Iris pigment epithelial cell (primary cell): ENCODE measurements around the gene ARHGEF39.

Experiments
- DNase-seq: peaks from one replicate; pipeline ENCODE4 v3.0.0-alpha.2; 2011; ENCODE audit warnings: low read depth

Gene ARHGEF39

DNA sequence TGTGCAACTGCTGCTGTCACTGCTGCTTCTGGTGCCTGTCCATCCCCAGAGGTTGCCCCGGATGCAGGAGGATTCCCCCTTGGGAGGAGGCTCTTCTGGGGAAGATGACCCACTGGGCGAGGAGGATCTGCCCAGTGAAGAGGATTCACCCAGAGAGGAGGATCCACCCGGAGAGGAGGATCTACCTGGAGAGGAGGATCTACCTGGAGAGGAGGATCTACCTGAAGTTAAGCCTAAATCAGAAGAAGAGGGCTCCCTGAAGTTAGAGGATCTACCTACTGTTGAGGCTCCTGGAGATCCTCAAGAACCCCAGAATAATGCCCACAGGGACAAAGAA lies 9.0 kb upstream of the ARHGEF39 start:
- no peak for DNase-seq

DNA sequence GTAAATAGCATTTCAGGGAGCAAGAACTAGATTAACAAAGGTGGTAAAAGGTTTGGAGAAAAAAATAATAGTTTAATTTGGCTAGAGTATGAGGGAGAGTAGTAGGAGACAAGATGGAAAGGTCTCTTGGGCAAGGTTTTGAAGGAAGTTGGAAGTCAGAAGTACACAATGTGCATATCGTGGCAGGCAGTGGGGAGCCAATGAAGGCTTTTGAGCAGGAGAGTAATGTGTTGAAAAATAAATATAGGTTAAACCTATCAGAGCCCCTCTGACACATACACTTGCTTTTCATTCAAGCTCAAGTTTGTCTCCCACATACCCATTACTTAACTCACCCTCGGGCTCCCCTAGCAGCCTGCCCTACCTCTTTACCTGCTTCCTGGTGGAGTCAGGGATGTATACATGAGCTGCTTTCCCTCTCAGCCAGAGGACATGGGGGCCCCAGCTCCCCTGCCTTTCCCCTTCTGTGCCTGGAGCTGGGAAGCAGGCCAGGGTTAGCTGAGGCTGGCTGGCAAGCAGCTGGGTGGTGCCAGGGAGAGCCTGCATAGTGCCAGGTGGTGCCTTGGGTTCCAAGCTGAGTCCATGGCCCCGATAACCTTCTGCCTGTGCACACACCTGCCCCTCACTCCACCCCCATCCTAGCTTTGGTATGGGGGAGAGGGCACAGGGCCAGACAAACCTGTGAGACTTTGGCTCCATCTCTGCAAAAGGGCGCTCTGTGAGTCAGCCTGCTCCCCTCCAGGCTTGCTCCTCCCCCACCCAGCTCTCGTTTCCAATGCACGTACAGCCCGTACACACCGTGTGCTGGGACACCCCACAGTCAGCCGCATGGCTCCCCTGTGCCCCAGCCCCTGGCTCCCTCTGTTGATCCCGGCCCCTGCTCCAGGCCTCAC lies 8.4 kb upstream of the ARHGEF39 start, which contains the start of gene CA9:
CA9 (plus strand) TSS at position 797 of the 893 bp plus-strand sequence; CDS start at position 829, 32 bp downstream.
- no peak for DNase-seq

DNA sequence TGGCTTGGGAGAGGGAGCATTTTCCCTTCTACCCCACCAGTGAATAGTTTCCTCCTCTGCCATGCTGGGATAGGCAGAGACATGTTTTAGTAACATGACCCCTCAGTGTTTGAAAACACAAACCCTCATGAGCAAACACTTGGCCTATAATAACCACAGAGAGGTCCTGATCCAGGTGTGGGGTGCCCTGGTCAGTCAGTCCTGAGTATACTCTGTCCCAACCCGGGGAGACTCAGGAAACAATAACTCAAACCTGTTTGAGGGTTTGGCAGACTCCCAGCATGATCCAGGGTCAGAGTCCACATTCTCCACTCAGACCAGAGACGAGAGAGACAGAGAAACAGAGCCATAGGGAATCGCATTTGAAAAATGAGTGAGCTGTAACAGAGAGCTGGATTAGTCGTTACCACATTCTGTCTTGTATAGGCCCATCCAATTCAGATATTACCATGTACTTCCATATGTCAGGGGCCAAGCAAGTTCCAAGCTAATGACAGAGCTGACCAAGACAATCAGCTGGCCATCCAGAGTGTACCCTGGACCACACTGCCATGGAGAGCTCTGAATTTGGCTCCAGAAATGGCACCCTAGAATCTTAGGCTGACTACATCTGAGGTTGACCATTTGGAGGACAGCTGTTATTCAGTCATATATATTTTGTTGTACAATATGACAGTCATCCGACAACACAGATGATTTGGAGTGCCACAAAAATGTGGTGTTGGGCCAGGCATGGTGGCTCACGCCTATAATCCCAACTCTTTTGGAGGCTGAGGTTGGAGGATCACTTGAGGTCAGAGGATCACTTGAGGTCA lies 4.5 kb upstream of the ARHGEF39 start:
- DNase-seq: peak; percentile 64

DNA sequence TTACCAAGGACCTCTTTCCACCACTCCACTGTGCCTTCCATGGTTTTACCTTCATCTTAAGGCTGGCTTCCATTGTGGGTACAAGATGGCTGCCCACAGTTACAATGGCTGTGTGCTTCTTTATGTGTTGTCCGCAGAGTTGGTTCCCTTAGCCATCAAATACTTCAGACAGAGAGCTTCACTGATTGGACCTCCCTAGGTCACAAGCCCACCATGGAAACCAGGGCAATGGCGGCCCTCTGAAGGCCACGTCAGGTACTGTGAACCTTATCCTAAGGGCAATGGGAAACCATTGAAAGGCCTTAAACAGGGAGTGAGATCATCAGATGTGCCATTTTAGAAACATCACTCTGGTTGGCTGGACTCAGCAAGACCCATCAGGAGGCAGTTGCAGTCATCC lies 2.9 kb upstream of the ARHGEF39 start:
- no peak for DNase-seq

DNA sequence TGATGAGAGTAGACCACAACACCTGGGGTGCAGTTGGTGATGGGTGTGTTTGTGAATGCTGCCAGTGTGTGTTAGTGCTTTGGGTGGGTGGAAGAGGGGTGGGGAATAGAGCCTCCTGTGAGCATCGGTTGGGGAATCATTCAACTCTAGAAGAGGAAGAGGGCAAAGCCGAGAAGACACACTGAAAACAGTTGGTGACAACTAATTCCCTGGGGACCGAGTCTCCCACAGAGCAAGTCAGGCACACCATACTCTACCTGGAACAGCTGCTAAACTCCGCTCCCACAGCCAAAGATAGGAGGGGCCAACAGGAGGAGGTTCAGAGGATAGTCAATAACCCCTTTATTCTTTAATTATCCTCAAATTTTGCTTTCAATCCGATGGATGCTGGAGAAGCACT lies 1.6 kb upstream of the ARHGEF39 start:
- no peak for DNase-seq

DNA sequence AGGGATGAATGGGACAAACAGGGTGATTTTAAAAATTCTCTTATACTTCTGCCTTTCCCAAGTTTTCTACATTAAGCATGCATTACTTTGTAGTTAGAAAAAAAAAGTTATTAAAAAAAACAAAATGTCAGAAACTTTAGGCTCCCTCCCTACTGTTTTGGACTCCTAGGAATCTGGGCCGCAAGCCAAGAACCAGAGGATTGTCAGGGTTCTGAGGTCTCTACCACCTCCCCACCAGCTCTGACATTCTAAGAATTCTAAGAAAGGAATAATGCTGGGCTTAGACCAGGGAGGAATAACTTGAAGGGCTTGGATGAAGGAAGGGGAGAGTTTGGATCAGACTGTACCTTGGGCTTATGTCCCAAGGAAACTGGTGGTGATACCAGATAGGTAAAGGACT lies 1.1 kb upstream of the ARHGEF39 start:
- DNase-seq: no peak

DNA sequence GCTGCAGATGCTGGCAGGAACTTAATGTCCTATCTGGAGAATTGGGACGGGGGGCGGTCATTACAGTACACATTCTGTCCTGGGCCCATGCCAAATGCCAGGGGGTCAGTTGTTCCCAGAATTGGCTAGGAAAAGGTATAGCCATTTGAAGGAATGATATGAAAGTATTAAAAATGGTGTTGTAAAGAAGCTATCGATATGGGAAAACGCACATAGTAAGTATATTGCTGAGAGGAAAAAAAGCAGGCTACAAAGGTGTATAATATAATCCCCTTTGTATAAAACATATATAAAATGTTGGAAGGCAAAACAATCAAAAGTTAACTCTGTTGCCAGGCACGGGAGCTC lies 450 bp upstream of the ARHGEF39 start:
- DNase-seq: no peak

DNA sequence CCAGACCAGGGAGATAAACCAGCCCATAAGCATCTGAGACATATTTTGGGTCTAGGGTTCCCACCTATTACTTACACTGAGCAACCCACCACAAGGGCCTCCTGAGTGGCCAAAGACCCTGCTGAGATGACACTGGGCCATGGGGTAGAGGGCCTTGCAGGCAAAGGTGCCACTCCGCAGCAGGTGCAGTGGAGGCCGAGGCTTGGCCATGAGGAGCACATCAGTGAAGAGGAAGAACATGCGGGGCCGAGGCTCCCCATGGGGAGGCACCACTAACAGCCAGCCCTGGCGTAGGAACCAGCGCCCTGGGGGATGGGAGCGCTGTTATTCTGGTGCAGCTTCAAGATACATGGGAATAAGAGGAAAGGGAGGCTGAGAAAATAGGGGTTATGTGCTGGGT lies 2.6 kb downstream of the ARHGEF39 start:
- no peak for DNase-seq

DNA sequence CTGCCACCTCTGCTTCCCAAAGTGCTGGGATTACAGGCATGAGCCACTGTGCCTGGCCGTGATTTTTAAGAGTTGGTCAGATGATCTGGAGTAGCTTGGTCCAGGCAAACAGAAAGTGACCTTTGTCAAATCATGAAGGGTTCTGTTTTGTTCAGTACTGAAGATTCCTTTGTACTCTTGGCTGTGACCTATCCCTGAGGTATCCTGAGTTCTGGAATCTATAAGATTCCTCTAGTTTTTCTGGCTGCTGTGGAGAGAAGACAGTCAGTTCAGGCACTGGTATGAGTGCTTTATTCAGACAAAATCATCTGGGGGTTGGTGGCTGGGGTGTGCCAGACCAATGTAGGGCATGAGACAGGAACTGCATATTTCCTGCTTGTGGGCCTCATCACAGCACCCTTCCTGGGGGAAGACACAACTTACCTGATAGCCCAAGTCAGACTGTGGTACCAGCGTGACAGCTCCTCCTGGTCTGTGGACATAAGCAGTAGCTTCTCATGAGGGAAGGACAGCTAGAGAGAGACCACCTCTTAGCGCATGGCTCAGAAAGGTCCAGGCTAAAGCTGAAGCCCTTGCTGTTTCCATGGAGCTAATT lies 3.1 kb downstream of the ARHGEF39 start:
- no peak for DNase-seq

DNA sequence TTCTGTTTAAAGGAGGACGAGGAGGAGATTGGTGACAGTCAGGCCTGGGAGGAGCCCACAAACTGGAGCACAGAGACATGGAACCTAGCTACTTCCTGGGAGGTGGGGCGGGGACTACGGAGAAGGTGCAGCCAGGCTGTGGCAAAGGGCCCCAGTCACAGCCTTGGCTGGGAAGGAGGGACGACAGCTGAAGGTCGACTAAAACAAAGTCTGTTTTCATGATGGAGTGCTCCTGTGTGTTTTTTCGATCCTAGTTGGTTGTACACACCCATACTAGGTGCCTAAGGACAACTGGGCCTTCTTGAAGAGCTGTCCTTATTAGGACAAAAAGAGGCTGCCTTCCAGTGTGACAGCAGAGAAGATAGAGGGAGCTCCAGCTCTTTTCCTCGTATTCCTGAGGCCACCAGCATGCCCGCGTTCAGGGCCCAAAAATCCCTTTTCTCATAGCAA lies 4.0 kb downstream of the ARHGEF39 start:
- peak; percentile 44 for DNase-seq

DNA sequence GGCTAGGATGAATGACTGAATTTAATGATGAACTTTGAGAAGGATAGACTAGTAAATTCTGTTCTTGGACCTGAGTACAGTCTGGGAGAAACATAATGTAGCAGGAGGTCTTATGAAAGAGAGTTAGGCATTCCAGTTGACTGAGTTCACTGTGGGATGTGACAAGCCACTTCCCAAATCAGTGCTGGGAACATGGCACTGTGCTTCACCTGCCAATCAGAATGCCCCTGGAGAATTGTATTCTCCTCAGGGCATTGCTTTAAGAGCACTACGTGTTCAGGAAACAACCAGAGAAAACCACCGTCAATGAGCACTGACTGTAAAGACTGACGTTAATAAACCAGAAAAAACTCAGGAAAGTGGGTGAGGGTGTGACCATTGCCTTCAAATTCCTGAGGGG lies 5.7 kb downstream of the ARHGEF39 start:
- peak; percentile 31 for DNase-seq

DNA sequence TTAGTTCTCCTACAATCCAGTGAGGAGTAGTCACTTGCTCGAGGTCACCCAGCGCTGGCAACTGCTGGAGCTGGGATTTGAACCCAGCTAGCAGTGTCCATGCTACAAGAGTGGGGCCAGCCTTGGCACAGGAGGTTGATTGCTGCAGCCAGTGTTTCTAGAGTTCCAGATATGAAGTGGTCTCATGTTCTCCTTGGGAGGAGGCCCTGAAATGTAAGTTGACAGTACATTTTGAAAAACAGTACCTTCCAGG lies 6.1 kb downstream of the ARHGEF39 start:
- peak; percentile 61 for DNase-seq

DNA sequence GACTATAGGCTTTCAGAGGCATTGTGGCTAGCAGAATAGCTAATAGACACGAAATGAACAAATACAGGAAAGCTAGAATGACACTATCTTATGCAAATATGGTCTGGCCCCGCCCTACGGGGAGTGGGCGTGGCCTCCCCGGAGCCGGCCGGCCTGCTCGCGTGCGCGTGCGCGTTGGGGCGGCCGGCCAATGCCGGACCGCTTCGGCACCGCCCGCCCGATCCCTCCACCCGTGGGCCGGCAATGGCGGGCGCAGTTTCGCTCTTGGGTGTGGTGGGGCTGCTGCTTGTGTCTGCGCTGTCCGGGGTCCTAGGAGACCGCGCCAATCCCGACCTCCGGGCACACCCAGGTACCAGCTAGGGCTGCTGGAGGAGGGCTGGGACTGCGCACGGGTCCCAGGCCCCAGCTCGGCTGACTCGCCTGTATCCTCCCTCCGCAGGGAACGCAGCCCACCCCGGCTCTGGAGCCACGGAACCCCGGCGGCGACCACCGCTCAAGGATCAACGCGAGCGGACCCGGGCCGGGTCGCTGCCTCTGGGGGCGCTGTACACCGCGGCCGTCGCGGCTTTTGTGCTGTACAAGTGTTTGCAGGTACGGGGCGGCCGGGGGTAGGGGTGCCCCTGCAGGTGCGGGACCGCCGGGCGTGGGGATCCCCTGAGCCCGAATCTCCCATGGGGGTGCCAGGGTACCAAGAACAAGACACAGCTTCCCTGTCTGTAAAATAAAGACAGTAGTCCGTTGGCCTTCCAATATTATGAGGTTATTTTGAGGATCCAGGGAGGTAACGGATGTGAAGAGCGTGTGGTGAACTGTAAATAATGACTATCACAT lies 6.6 kb downstream of the ARHGEF39 start, which contains the start of gene CCDC107:
CCDC107 (plus strand) TSS at position 156 of the 831 bp plus-strand sequence; CDS start at position 244, 88 bp downstream.
- peak; percentile 70 for DNase-seq

DNA sequence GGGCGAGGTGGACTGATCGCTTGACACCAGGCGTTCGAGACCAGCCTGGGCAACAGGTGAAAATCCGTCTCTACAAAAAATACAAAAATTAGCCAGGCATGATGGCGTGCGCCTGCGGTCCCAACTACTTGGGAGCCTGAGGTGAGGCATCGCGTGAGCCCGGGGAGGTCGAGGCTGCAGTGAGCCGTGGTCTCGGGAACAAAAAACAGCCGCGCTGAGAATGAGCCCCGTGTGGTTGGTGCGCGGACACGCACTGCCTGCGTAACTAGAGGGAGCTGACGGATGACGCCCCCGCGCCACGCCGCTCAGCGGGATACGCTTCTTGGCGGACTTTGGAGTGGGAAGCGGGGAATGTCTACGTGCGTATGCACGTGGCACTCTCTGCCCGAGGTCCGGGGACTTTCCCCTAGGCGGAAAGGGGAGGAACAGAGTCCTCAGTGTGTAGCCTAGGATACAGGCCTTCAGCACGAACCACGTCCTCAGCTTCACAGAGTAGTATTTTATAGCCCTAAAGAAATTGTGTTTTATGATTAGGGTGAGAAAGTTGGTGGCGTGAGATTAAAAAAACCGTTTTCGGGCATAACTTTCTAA lies 7.4 kb downstream of the ARHGEF39 start, which contains the start of gene RMRP:
RMRP (minus strand) TSS at position 474 of the 591 bp plus-strand sequence.
- peak; percentile 100 for DNase-seq

DNA sequence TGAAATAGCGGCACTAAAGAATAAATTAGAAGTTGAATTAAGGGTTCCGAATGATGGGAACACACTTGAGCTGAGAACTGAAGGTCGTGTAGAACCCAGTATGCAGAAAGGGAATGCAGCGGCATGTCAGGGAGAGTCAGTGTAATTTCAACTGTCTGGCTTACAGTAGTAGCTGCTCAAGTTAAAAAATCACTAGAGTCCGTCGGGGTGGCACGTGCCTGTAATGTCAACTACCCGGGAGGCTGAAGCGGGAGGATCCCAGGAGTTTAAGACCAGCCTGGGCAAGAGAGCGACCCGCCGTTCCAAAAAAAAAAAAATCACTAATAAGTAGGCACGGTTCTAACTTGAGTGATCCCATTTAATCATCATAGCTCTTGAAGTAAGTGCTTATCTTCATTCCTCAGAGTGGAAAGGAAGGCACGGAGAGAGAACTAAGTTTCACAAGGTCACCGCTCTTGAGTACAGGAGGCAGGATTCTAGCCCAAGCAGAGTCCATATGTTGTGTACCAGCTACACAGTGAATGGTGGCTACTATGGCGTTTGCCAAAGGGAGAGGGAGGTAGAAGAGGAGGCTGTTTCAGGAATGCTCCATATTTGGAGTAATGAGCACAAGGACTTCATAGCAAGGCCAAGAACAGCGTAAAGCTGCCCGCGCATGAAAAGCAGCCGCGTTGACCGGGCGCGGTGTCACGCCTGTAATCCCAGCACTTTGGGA lies 8.0 kb downstream of the ARHGEF39 start:
- DNase-seq: peak; percentile 38

DNA sequence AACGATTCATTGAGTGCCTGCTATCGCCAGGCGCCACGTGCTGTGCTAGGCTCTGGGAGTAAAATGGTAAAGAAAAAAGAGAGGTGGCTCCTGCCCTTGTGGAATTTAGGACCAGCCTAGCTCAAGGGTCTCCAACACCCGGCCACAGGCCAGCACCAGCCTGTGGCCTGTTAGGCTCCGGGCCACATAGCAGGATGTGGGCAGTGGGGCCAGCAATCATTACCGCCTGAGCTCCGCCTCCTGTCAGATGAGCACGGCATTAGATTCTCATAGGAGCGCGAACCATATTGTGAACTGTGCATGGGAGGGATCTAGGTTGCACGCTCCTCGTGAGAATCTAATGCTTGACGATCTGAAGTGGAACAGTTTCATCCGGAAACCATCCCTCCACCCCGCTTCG lies 8.6 kb downstream of the ARHGEF39 start:
- no peak for DNase-seq

DNA sequence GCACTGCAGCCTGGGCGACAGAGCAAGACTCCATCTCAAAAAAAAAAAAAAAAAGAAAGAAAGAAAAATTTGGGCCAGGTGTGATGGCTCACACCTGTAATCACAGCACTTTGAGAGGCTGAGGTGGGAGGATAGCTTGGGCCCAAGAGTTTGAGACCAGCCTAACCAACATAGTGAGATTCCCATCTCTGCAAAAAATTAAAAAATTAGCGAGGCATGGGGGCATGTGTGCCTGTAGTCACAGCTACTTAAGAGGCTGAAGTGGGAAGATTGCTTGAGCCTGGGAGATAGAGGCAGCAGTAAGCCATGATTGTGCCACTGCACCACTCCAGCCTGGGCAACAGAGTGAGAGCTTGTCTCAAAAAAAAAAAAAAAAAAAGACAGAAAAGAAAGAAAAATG lies 11.4 kb downstream of the ARHGEF39 start:
- no peak for DNase-seq

DNA sequence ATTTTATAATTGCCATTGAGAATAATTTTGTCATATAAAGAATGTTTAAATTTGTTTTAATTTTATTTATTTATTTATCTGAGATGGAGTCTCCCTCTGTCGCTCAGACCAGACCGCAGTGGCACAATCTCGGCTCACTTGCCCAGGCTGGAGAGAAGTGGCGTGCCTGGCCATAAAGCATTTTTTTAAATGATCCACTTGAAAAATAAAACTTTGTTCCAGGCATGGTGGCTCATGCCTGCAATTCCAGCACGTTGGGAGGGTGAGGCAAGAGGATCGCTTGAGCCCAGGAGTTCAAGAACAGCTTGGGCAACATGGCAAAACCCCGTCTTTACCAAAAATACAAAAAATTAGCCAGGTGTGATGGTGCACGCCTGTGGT lies 12.2 kb downstream of the ARHGEF39 start:
- DNase-seq: no peak

DNA sequence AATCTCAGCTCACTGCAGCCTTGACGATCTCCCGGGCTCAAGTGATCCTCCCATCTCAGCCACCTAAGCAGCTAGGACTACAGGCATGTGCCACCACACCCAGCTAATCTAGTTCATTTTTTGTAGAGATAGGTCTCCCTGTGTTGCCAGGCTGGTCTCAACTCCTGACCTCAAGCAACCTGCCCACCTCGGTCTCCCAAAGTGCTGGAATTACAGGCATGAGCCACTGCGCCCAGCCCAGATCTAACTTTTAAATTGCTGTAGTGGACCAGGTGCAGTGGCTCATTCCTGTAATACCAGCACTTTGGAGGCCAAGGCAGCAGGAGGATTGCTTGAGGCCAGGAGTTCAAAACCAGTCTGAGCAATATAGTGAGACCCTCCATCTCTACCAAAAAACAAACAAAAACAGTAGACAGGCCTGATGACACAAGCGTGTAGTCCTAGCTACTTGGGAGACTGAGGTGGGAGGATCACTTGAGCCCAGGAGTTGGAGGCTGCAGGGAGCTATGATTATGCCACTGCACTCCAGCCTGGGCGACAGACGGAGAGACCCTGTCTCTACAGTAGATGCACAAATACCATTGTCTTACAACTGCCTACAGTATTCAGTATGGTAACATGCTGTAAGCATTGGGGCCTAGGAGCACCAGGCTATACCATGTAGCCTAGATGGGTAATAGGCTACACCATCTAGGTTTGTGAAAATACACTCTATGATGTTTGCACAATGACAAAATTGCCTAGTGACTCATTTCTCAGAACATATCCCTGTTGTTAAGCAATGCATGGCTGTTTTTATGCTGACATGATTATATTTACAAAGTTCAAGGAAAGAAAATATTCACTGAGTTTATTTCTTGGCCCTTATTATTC lies 12.8 kb downstream of the ARHGEF39 start:
- peak; percentile 79 for DNase-seq
